Measurements from ENCODE around the gene C22orf23. TPM values are rescaled to one million over a fixed set of nuclear protein-coding genes. Genes with fewer than 3 reads are reported as not detected.
A peak's percentile ranks its signal among the peaks of the same experiment; 100 is the strongest.

Gene C22orf23
- total RNA-seq, 1 experiment from 2014 or later = 0.52 TPM

GRCh38 chr22:37893583-37893983 lies 59.8 kb downstream of the C22orf23 start:
- intact Hi-C loops (cut with micrococcal nuclease; ENCODE audit: unreplicated experiment) = no loop called here
- no peaks in the 10 kb centered on the region for H3K9me3 Mint-ChIP-seq (ENCODE audit: low read depth, unreplicated experiment)
- peaks cover 65% of the 10 kb centered on the region for H3K36me3 Mint-ChIP-seq (ENCODE audit: insufficient read depth, unreplicated experiment)
- peaks cover 52% of the 10 kb centered on the region for H3K4me1 Mint-ChIP-seq (ENCODE audit: low read depth, unreplicated experiment)
- TF ChIP-seq CTCF (IDR thresholded peaks at IDR 0.05; ENCODE audit: unreplicated experiment) = no peak
- H3K27me3 Mint-ChIP-seq (ENCODE audit: unreplicated experiment) = no peaks in the 10 kb centered on the region
- CTCF ChIA-PET = interaction anchor here (1.3 kb wide), 1 partner anchor 77 kb away, joined by 3 read pairs; no protein-coding TSS in a partner anchor
- BruUV-seq (replicated peaks) = no TSS peak
- peak overlapping the region; percentile 83 for H3K27ac Mint-ChIP-seq (ENCODE audit: unreplicated experiment)
- no peak for DNase-seq
- H3K4me3 Mint-ChIP-seq (ENCODE audit: low read depth, unreplicated experiment) = peak overlapping the region; percentile 13

Small RNA genes lying within 50 kb of the gene (microRNA-seq; reads per million reads assigned to microRNA genes)
- gene MIR4534 (not detected), gene MIR6820 (4.6 reads per million, percentile 11 among the genes with 10 or more reads in this experiment)

Other genes with a start within 250 kb of the C22orf23 start
- 22.7 and 29.9 TPM in 2 replicates for gene GCAT, start 145.7 kb downstream of the C22orf23 start, total RNA-seq (2022)
- gene GALR3, start 130.2 kb downstream of the C22orf23 start, total RNA-seq (2022) = 0.31 TPM in 1 of 2 replicates, not detected in the other
- gene ANKRD54, start 109.3 kb downstream of the C22orf23 start, total RNA-seq (2022) = 23.9 and 27.1 TPM in 2 replicates
- 287 and 402 TPM in 2 replicates for gene EIF3L, start 104.2 kb downstream of the C22orf23 start, total RNA-seq (2022)
- 60.7 and 69.7 TPM in 2 replicates for gene MICALL1, start 47.3 kb downstream of the C22orf23 start, total RNA-seq (2022)
- 105 and 111 TPM in 2 replicates for gene POLR2F, start 98 bp upstream of the C22orf23 start, total RNA-seq (2022)
- gene SOX10, start 31.0 kb upstream of the C22orf23 start, total RNA-seq (2022) = not detected in 2 replicates
- 54.2 and 58.3 TPM in 2 replicates for gene PICK1, start 103.8 kb upstream of the C22orf23 start, total RNA-seq (2022)
- gene SLC16A8, start 130.6 kb upstream of the C22orf23 start, total RNA-seq (2022) = not detected in 2 replicates
- 51.2 and 68.2 TPM in 2 replicates for gene BAIAP2L2, start 157.1 kb upstream of the C22orf23 start, total RNA-seq (2022)
- 43.5 and 44.0 TPM in 2 replicates for gene PLA2G6, start 228.2 kb upstream of the C22orf23 start, total RNA-seq (2022)
- gene MAFF, start 248.4 kb upstream of the C22orf23 start, total RNA-seq (2022) = 62.4 and 64.8 TPM in 2 replicates